Endothelial cell of umbilical vein (primary cell): Measurements from ENCODE around the gene NLRP5. TPM values are rescaled to one million over a fixed set of nuclear protein-coding genes. Genes with fewer than 3 reads are reported as not detected.

ENCODE experiments used
- Bru-seq: library from RNA; stranded (reverse); fragments of 400-500 nt; gene quantifications from one replicate; lab custom pipeline; 2021; lab: Mats Ljungman, UMichigan
- BruChase-seq, 2 experiments: library from RNA; stranded (reverse); fragments of 400-500 nt; gene quantifications; one replicate each; lab custom pipeline; 2021; lab: Mats Ljungman, UMichigan
- BruUV-seq: library from RNA; stranded (reverse); fragments of 400-500 nt; replicated peaks from 2 replicates; lab custom pipeline; 2021; lab: Mats Ljungman, UMichigan
- CTCF ChIA-PET: fragments of 300-600, 350-600 bp; sonication (Branson Sonifier 250); formaldehyde crosslinking; loops from one replicate; lab custom pipeline; 2021; ENCODE audit warnings: antibody characterized with exemption, inconsistent platforms; lab: Charles Lee
- POLR2A ChIA-PET: fragments of 300-600, 350-600 bp; sonication (Branson Sonifier 250); formaldehyde crosslinking; loops from one replicate; lab custom pipeline; 2021; ENCODE audit warnings: antibody characterized with exemption, inconsistent platforms; lab: Charles Lee
- DNase-seq: peaks from one replicate; pipeline ENCODE4 v3.0.0-alpha.2; 2011; ENCODE audit warnings: low read depth, low spot score
- FAIRE-seq: peaks from 2 replicates; lab custom pipeline; 2011; peaks lifted over from hg19 to GRCh38; lab: Jason Lieb, UNC
- H2AFZ ChIP-seq: 2 replicates; pipeline ENCODE4 v1.6.0; 2012; ENCODE audit warnings: low read depth, low read length, control low read depth, inconsistent platforms
- H3K27ac ChIP-seq: 2 replicates; pipeline ENCODE4 v1.5.1; 2011; ENCODE audit warnings: low read depth, mild to moderate bottlenecking, control low read depth, low read length, moderate library complexity; ENCODE audit not compliant: insufficient read depth
- H3K27me3 ChIP-seq, 2 experiments: 2 replicates each; pipeline versions ENCODE4 v1.6.0 to v1.6.1; 2011; ENCODE audit warnings: low read length in 2 of 2, mixed read lengths in 1 of 2; ENCODE audit not compliant: control insufficient read depth in 2 of 2, insufficient read depth in 2 of 2
- H3K36me3 ChIP-seq, 2 experiments: 2 replicates in 1 of 2; 3 replicates in 1 of 2; pipeline ENCODE4 v1.5.1; 2011; ENCODE audit warnings: low read length in 2 of 2, mild to moderate bottlenecking in 1 of 2, moderate library complexity in 1 of 2; ENCODE audit not compliant: control insufficient read depth in 2 of 2, insufficient read depth in 2 of 2; ENCODE audit errors: extremely low read depth in 1 of 2
- H3K4me1 ChIP-seq: 3 replicates; pipeline ENCODE4 v1.5.1; 2011; ENCODE audit warnings: mild to moderate bottlenecking, low read length; ENCODE audit not compliant: control insufficient read depth, insufficient read depth; ENCODE audit errors: extremely low read depth
- H3K4me2 ChIP-seq: 2 replicates; pipeline ENCODE4 v1.6.1; 2011; ENCODE audit warnings: low read length, control low read depth, mixed read lengths; ENCODE audit not compliant: insufficient read depth
- H3K4me3 ChIP-seq, 3 experiments: fragments of 200-600 bp in 1 of 3; sonication (generic), shearing (Covaris generic) in 1 of 3; replicated peaks in 1 of 3; 2 replicates each; pipeline ENCODE4 v1.5.1; 2011 to 2016; ENCODE audit warnings: control low read depth in 3 of 3, low read length in 3 of 3, mild to moderate bottlenecking in 2 of 3, inconsistent platforms in 1 of 3, low read depth in 1 of 3, moderate library complexity in 1 of 3; ENCODE audit not compliant: insufficient read depth in 1 of 3
- H3K79me2 ChIP-seq: 2 replicates; pipeline ENCODE4 v1.6.0; 2012; ENCODE audit warnings: low read length, inconsistent platforms; ENCODE audit not compliant: control insufficient read depth, insufficient read depth
- H3K9ac ChIP-seq: replicated peaks from 2 replicates; pipeline ENCODE3; 2011; ENCODE audit warnings: low read length, control low read depth; ENCODE audit not compliant: insufficient read depth; ENCODE audit errors: extremely low read depth
- H3K9me1 ChIP-seq: replicated peaks from 3 replicates; pipeline ENCODE4 v1.6.0; 2011; ENCODE audit warnings: mild to moderate bottlenecking, low read length; ENCODE audit not compliant: control insufficient read depth, insufficient read depth; ENCODE audit errors: extremely low read depth
- H3K9me3 ChIP-seq: replicated peaks from 2 replicates; pipeline ENCODE4 v1.5.1; 2012; ENCODE audit warnings: low read length, inconsistent platforms; ENCODE audit not compliant: control insufficient read depth, insufficient read depth
- H4K20me1 ChIP-seq: replicated peaks from 2 replicates; pipeline ENCODE3; 2011; ENCODE audit warnings: mild to moderate bottlenecking, low read length; ENCODE audit not compliant: control insufficient read depth, insufficient read depth; ENCODE audit errors: extremely low read depth
- CTCF ChIP-seq, 2 donors: IDR thresholded peaks; 1 replicate in 1 of 2; 2 replicates in 1 of 2; pipeline ENCODE4 v1.5.1; 2011; ENCODE audit warnings: low read length in 2 of 2, mild to moderate bottlenecking in 2 of 2, moderate library complexity in 2 of 2, control low read depth in 1 of 2, inconsistent platforms in 1 of 2, low read depth in 1 of 2; ENCODE audit not compliant: insufficient read depth in 1 of 2; ENCODE audit errors: extremely low read depth in 1 of 2
- EZH2 ChIP-seq: IDR thresholded peaks from 2 replicates; pipeline ENCODE4 v1.6.1; 2012; ENCODE audit warnings: borderline replicate concordance, low read depth, mild to moderate bottlenecking, moderate library complexity, low read length, inconsistent platforms; ENCODE audit not compliant: severe bottlenecking
- FOS ChIP-seq: IDR thresholded peaks from 2 replicates; pipeline ENCODE4 v1.6.1; 2011; ENCODE audit warnings: mild to moderate bottlenecking, low read length, moderate library complexity, borderline replicate concordance; ENCODE audit not compliant: insufficient read depth
- GATA2 ChIP-seq: IDR thresholded peaks from 2 replicates; pipeline ENCODE4 v1.7.0; 2011; ENCODE audit warnings: low read depth, mild to moderate bottlenecking, moderate library complexity, mixed read lengths, low read length; ENCODE audit not compliant: insufficient read length, insufficient read depth
- JUN ChIP-seq: IDR thresholded peaks from 2 replicates; pipeline ENCODE4 v1.6.1; 2011; ENCODE audit warnings: borderline replicate concordance, low read depth; ENCODE audit not compliant: insufficient read length, insufficient read depth
- MAX ChIP-seq: IDR thresholded peaks from 2 replicates; pipeline ENCODE4 v1.6.1; 2011; ENCODE audit not compliant: insufficient read depth, insufficient read length
- MYC ChIP-seq: IDR thresholded peaks from one replicate; pipeline ENCODE4 v1.6.1; 2011; ENCODE audit warnings: mild to moderate bottlenecking, low read depth, low read length
- POLR2A ChIP-seq: IDR thresholded peaks from 2 replicates; pipeline ENCODE4 v1.6.1; 2012; ENCODE audit warnings: low read depth, mild to moderate bottlenecking, control low read depth, low read length
- POLR2AphosphoS5 ChIP-seq: IDR thresholded peaks from 2 replicates; pipeline ENCODE4 v1.6.1; 2012; ENCODE audit warnings: low read depth, mild to moderate bottlenecking, control low read depth, low read length, moderate library complexity; ENCODE audit not compliant: insufficient read depth
- dilution Hi-C: fragments of 300-500 bp; cut with MboI; formaldehyde crosslinking; loops from one replicate; pipeline ENCODE4 v1.15.0; 2019; ENCODE audit warnings: low sequenced_read_pairs; ENCODE audit not compliant: extremely low pct_ligation_motif_present
- intact Hi-C: fragments of 100-400 bp; cut with micrococcal nuclease; formaldehyde crosslinking; loops from one replicate; pipeline ENCODE4 v1.10.0; 2022
- long read RNA-seq: library from polyadenylated mRNA; stranded (forward); transcript quantifications from one replicate; pipeline ENCODE4 v2.0.0, GENCODE V29; 2021
- polyA minus RNA-seq, 3 experiments: library from RNA; depleted of rRNA, polyadenylated mRNA; stranded (reverse); fragments of >200 nt; gene quantifications; 1 replicate in 1 of 3; 2 replicates in 2 of 3; pipeline ENCODE4 v1.2.3, GENCODE V29; 2011
- polyA plus RNA-seq, 4 experiments: library from polyadenylated mRNA; depleted of rRNA in 3 of 4; stranded (reverse) in 3 of 4; unstranded in 1 of 4; fragments of >200 nt; gene quantifications; 2 replicates each; pipeline versions ENCODE4 v1.2.1 to v1.2.3, GENCODE V29; 2011 to 2012; ENCODE audit warnings: missing spikeins in 1 of 4
- total RNA-seq: library from RNA; stranded (reverse); gene quantifications from 2 replicates; pipeline ENCODE4 v1.2.3, GENCODE V29; 2021

The NLRP5 gene
- total RNA-seq (not detected in 2 replicates), polyA plus RNA-seq (not detected in 2 replicates), polyA minus RNA-seq (not detected in 2 replicates), Bru-seq, nascent RNA (not detected), BruChase-seq, experiment 1, labeled RNA remaining after a 6-hour chase (not detected), BruChase-seq, experiment 2, labeled RNA remaining after a 2-hour chase (not detected)
- polyA plus RNA-seq (2011; cell fraction: cytosol; rRNA removed) = not detected in 2 replicates
- polyA plus RNA-seq (2011; cell fraction: nucleus; rRNA removed) = not detected in 2 replicates
- not detected in 2 replicates for polyA plus RNA-seq (2012)
- not detected for polyA minus RNA-seq (2011; cell fraction: cytosol; rRNA and poly(A)+ RNA removed)
- polyA minus RNA-seq (2011; cell fraction: nucleus; rRNA and poly(A)+ RNA removed) = not detected in 2 replicates
- long read RNA-seq = 0 reads

DNA sequence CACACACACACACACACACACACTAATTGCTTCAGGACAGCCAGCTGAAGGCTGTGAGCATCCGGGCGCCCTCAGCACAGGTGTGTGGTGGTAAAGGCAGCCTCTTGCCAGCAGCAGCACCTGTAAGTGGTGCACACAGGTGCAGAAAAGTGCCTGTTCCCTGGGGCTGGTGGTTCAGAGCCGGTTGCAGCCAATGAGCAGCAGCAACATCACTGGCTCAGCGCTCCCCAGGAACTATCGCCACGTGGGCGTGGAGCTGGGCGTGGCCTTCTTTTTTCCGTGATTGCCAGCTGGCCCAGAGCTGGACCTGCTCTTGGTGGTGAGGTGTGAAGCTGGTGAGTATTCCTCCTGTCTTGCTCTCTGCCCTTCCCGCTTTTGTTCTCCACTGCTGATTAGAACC, at the start of gene NLRP5:
NLRP5 (plus strand) TSS at position 289 of the 400 bp plus-strand sequence.
- Histone ChIP-seq H3K4me1 (no peaks in the 10 kb centered on the region), H3K4me3 (no peak within 1 kb of the TSS), H3K36me3 (no peaks in the 10 kb centered on the region), H3K27me3 (no peaks in the 10 kb centered on the region), H3K4me2 (no peak within 1 kb of the TSS), H3K27ac (no peak within 1 kb of the TSS), H3K9ac (no peak within 1 kb of the TSS), H3K9me1 (no peaks in the 10 kb centered on the region), H3K9me3 (no peaks in the 10 kb centered on the region), H4K20me1 (no peaks in the 10 kb centered on the region), H2AFZ (no peak within 1 kb of the TSS), H3K79me2 (no peaks in the 10 kb centered on the region)
- intact Hi-C loops (no loop called here), dilution Hi-C loops (no loop called here)
- POLR2A ChIA-PET = no interaction called here
- DNase-seq (no peak), FAIRE-seq (no peak)
- CTCF ChIA-PET = no interaction called here
- no peak for TF ChIP-seq GATA2
- TF ChIP-seq MYC = no peak
- TF ChIP-seq POLR2A = no peak
- TF ChIP-seq MAX = no peak
- no peak for TF ChIP-seq FOS
- no peak for TF ChIP-seq EZH2
- TF ChIP-seq JUN = no peak
- no peak for TF ChIP-seq CTCF (IDR thresholded peaks at IDR 0.05; ENCODE audit: extremely low read depth in 1 of 2, insufficient read depth in 1 of 2, low read depth in 1 of 2, low read length in 2 of 2)
- TF ChIP-seq POLR2AphosphoS5 = no peak
- BruUV-seq = no TSS peak
